ENCODE results near the gene RSRC1. TPM values are rescaled to one million over a fixed set of nuclear protein-coding genes. Genes with fewer than 3 reads are reported as not detected.
"Not testable (repeated sequence)": the region's sequence is repeated elsewhere in the genome, so short reads cannot be mapped to it uniquely, and the experiment has no call there.

The RSRC1 gene
- total RNA-seq, 4 donors from 2014 or later, result 22.5 to 41.4 (median 32.9) TPM

DNA sequence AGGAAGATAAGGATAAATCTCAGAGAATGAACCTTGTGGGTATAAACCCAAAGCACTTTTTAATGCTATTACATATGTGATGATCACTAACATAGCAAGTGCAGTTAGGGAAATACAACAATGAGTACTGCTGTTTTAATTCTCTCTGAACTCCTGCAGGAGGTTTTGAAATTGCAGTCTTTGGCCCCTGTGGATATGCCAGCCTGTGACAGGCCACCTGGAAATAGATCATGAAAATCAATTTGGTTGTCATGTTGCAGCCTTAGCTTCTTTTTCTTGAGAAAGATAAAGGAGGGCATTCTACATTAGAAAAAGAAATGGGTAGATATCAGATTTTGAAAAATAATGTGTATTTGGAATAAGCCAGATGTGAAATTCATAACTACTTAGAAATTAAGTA, 103.6 kb downstream of the RSRC1 start:
- H3K9me3 ChIP-seq, result no peaks in the 10 kb centered on the region
- H3K36me3 ChIP-seq, result no peaks in the 10 kb centered on the region
- no peaks in the 10 kb centered on the region for H3K27me3 ChIP-seq
- TF ChIP-seq POLR2A (IDR thresholded peaks at IDR 0.05), result no peak
- TF ChIP-seq, protein P1, sequence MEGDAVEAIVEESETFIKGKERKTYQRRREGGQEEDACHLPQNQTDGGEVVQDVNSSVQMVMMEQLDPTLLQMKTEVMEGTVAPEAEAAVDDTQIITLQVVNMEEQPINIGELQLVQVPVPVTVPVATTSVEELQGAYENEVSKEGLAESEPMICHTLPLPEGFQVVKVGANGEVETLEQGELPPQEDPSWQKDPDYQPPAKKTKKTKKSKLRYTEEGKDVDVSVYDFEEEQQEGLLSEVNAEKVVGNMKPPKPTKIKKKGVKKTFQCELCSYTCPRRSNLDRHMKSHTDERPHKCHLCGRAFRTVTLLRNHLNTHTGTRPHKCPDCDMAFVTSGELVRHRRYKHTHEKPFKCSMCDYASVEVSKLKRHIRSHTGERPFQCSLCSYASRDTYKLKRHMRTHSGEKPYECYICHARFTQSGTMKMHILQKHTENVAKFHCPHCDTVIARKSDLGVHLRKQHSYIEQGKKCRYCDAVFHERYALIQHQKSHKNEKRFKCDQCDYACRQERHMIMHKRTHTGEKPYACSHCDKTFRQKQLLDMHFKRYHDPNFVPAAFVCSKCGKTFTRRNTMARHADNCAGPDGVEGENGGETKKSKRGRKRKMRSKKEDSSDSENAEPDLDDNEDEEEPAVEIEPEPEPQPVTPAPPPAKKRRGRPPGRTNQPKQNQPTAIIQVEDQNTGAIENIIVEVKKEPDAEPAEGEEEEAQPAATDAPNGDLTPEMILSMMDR (IDR thresholded peaks at IDR 0.05), result no peak
- DNase-seq, result no peak
- intact Hi-C loops (cut with DNase I), result no loop called here
- no peaks in the 10 kb centered on the region for H3K4me1 ChIP-seq
- H3K27ac ChIP-seq, result no peak overlapping the region
- no peak overlapping the region for H3K4me3 ChIP-seq

- Histone ChIP-seq H3K36me3 (no peaks in the 10 kb centered on the region), H3K4me1 (no peaks in the 10 kb centered on the region), H3K9me3 (no peaks in the 10 kb centered on the region), H3K4me3 (no peak overlapping the region), H3K27me3 (no peaks in the 10 kb centered on the region), H3K27ac (no peak overlapping the region)
- TF ChIP-seq POLR2A (IDR thresholded peaks at IDR 0.05), result no peak
- TF ChIP-seq, protein P1 (IDR thresholded peaks at IDR 0.05), result no peak
- intact Hi-C loops (cut with DNase I), result no loop called here
- 93 to 96% methylated on average over 3 of the region's 3 CpGs for WGBS, 2 donors
- no peak for DNase-seq
Measured at GRCh38 chr3:158217992-158218391, 108.1 kb downstream of the RSRC1 start.

- DNase-seq, result no peak
- H3K4me1 ChIP-seq, result no peaks in the 10 kb centered on the region
- H3K27me3 ChIP-seq, result no peaks in the 10 kb centered on the region
- no peak overlapping the region for H3K4me3 ChIP-seq
- H3K27ac ChIP-seq, result no peak overlapping the region
- no peaks in the 10 kb centered on the region for H3K9me3 ChIP-seq
- no peak for TF ChIP-seq POLR2A (IDR thresholded peaks at IDR 0.05)
- TF ChIP-seq, protein P1 (IDR thresholded peaks at IDR 0.05), result no peak
- intact Hi-C loops (cut with DNase I), result no loop called here
- no peaks in the 10 kb centered on the region for H3K36me3 ChIP-seq
Measured at GRCh38 chr3:158220575-158220974, 110.7 kb downstream of the RSRC1 start.

DNA sequence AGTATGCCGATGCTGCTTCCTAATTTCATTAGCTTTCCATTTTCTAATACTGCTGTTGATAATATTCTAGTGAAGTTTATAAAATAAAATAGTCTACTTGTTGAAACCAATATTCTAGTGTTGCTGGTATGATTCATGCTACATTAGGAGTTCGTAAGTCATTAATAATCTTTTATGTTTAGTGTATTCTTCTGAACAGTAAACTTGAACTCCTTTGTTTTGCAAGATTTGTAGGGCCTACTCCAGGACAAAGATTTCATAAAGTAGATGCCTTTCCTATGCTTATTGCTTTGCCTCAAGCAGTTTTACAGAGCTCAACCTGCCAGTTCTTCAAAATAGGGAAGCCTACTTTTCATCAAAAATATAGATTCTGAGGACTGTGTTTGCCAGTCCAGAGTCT, 111.5 kb downstream of the RSRC1 start:
- no peaks in the 10 kb centered on the region for H3K4me1 ChIP-seq
- no peak for TF ChIP-seq POLR2A (IDR thresholded peaks at IDR 0.05)
- TF ChIP-seq, protein P1 (IDR thresholded peaks at IDR 0.05), result no peak
- H3K4me3 ChIP-seq, result no peak overlapping the region
- DNase-seq, result no peak
- no peaks in the 10 kb centered on the region for H3K9me3 ChIP-seq
- intact Hi-C loops (cut with DNase I), result no loop called here
- H3K27me3 ChIP-seq, result no peaks in the 10 kb centered on the region
- H3K27ac ChIP-seq, result no peak overlapping the region
- H3K36me3 ChIP-seq, result no peaks in the 10 kb centered on the region
- 51 to 71% methylated on average over 2 of the region's 2 CpGs for WGBS, 2 donors

- DNase-seq, result no peak
- intact Hi-C loops (cut with DNase I), result no loop called here
- peaks cover 0 to 3% (median 0%) of the 10 kb centered on the region in 3 donors for H3K36me3 ChIP-seq
- H3K27ac ChIP-seq, result no peak overlapping the region
- H3K4me1 ChIP-seq, result no peaks in the 10 kb centered on the region
- H3K9me3 ChIP-seq, result no peaks in the 10 kb centered on the region
- no peak for TF ChIP-seq POLR2A (IDR thresholded peaks at IDR 0.05)
- TF ChIP-seq, protein P1 (IDR thresholded peaks at IDR 0.05), result no peak
- H3K27me3 ChIP-seq, result no peaks in the 10 kb centered on the region
- no peak overlapping the region for H3K4me3 ChIP-seq
Measured at GRCh38 chr3:158226429-158226828, 116.5 kb downstream of the RSRC1 start.

GRCh38 chr3:158228942-158229341, 119.1 kb downstream of the RSRC1 start:
- H3K36me3 ChIP-seq; H3K27ac ChIP-seq; DNase-seq; H3K9me3 ChIP-seq; H3K4me1 ChIP-seq; intact Hi-C loops (cut with DNase I); H3K4me3 ChIP-seq; H3K27me3 ChIP-seq: not testable (repeated sequence)
- WGBS, 2 donors, result 87 to 88% methylated on average over 10 of the region's 10 CpGs

All from esophagus squamous epithelium (tissue), 5 donors.